Loucy (cell line): ENCODE results near the gene DNAH1.

Source experiments
- EZH2phosphoT487 ChIP-seq: fragments of 200-600 bp; IDR thresholded peaks from 2 replicates; pipeline ENCODE4 v1.6.1; 2018; ENCODE audit warnings: antibody characterized with exemption, mild to moderate bottlenecking, moderate library complexity, borderline replicate concordance
- TF ChIP-seq, protein P1 (sequence below): fragments of 200-600 bp; sonication (generic); conservative IDR thresholded peaks from 2 replicates; pipeline ENCODE4 v1.5.1; 2014; ENCODE audit warnings: mild to moderate bottlenecking, antibody characterized with exemption, low read length

DNA sequence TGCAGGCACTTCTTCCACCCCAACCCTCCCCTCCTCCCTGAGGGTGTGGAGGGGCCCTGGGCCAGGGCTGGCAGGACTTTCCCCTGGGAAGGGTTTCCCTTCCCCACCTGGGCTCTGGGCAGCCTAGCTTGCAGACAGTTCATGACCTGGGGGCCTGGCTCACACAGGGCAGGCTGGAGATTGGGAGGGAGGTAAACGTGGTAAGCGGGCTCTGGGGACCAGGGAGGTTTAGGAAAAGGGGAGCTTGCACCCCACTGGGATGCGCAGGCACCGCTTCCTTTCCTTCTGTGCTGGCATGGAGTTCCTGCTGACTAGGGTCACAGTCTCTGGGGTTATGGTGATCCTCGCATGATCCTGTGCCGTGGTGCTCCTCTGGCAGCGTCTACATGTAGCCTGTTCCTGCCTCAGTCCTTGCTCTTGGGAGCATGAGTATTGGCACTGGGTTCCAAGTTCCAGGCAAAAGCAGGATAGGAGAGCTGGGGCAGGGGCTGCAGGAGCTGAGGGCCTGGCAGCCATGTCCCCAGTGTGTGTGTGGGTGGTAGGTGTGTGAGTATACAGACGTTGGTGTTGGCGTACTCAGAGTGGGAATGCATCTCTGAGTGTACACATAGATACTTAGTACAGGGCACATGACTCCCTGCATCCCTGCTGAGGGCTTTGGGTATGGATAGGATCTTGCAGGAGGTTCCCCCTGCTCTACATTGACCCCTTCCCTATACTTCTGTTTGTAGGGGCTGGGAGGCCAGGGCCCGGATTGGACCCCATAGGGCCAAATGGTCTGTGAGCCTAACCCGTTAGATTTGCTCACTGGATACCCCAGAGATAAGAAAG is 21.6 kb upstream of the DNAH1 start:
- TF ChIP-seq, protein P1, sequence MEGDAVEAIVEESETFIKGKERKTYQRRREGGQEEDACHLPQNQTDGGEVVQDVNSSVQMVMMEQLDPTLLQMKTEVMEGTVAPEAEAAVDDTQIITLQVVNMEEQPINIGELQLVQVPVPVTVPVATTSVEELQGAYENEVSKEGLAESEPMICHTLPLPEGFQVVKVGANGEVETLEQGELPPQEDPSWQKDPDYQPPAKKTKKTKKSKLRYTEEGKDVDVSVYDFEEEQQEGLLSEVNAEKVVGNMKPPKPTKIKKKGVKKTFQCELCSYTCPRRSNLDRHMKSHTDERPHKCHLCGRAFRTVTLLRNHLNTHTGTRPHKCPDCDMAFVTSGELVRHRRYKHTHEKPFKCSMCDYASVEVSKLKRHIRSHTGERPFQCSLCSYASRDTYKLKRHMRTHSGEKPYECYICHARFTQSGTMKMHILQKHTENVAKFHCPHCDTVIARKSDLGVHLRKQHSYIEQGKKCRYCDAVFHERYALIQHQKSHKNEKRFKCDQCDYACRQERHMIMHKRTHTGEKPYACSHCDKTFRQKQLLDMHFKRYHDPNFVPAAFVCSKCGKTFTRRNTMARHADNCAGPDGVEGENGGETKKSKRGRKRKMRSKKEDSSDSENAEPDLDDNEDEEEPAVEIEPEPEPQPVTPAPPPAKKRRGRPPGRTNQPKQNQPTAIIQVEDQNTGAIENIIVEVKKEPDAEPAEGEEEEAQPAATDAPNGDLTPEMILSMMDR: no peak
- TF ChIP-seq EZH2phosphoT487: no peak
